Esophagus muscularis mucosa (tissue), 3 donors: Measurements from ENCODE around the gene PRPF38A.

Experiments
- POLR2AphosphoS5 ChIP-seq, 2 donors: sonication (generic); formaldehyde crosslinking; IDR thresholded peaks; one replicate each; pipeline ENCODE4 v1.6.1; 2017; ENCODE audit warnings: antibody characterized with exemption in 2 of 2
- TF ChIP-seq, protein P1 (sequence below), 3 experiments: fragments of 200-600 bp in 2 of 3; fragments of 450-650 bp in 1 of 3; sonication (generic) in 2 of 3; IDR thresholded peaks; one replicate each; pipeline ENCODE4 v1.5.1; 2017 to 2019; ENCODE audit warnings: antibody characterized with exemption in 3 of 3, mild to moderate bottlenecking in 2 of 3, moderate library complexity in 1 of 3

DNA sequence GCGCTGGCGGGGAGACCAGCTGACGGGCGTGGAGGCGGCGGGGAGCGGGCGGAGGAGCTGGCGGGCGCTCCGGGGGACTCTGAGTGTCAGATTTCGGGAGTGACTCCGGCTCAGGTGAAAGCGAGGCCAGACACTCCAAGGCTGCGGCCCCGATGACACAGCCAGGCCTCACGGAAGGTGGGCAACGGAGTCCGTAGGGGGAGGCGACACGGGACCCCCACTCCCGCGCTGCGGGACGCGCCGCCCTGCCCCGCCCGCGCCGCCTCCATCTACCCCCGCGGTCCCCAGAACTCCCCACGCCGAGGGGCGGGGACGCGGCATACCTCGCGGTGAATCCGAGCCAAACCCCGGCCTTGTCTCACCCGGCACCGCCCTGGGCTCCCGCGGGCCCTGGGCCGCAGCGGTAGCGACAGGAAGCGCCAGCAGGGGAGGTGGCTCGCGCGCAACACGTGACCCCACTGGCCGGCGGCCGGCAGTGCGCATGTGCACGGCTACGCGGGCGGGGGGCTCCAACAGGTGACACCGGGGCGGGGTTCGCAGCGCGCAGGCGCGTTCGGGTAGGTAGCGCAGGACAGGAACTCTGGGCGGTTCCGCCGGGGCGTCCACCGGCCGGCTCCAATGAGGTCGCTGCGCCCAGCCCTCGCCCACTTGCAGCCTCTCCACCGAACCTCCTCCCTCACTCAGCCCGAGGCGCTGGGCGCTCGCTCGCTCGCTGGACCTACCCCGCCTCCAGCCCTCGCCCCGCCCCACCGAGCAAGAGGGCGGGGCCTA lies 38.5 kb upstream of the PRPF38A start, which contains the start of gene CC2D1B:
- TF ChIP-seq, protein P1, sequence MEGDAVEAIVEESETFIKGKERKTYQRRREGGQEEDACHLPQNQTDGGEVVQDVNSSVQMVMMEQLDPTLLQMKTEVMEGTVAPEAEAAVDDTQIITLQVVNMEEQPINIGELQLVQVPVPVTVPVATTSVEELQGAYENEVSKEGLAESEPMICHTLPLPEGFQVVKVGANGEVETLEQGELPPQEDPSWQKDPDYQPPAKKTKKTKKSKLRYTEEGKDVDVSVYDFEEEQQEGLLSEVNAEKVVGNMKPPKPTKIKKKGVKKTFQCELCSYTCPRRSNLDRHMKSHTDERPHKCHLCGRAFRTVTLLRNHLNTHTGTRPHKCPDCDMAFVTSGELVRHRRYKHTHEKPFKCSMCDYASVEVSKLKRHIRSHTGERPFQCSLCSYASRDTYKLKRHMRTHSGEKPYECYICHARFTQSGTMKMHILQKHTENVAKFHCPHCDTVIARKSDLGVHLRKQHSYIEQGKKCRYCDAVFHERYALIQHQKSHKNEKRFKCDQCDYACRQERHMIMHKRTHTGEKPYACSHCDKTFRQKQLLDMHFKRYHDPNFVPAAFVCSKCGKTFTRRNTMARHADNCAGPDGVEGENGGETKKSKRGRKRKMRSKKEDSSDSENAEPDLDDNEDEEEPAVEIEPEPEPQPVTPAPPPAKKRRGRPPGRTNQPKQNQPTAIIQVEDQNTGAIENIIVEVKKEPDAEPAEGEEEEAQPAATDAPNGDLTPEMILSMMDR (IDR thresholded peaks at IDR 0.05), result peak; percentile 16 to 28 (median 27)
- peak; percentile 97 to 98 for TF ChIP-seq POLR2AphosphoS5 (IDR thresholded peaks at IDR 0.05)
